GM19463 (cell line): ENCODE results near the gene SOX9.

Experiments used
- ATAC-seq: cut with Tn5 transposase; IDR thresholded peaks from one replicate; pipeline ENCODE4 v1.9.1; 2021; ENCODE audit warnings: mild to moderate bottlenecking, moderate library complexity; ENCODE audit not compliant: unreplicated experiment

SOX9 gene

DNA sequence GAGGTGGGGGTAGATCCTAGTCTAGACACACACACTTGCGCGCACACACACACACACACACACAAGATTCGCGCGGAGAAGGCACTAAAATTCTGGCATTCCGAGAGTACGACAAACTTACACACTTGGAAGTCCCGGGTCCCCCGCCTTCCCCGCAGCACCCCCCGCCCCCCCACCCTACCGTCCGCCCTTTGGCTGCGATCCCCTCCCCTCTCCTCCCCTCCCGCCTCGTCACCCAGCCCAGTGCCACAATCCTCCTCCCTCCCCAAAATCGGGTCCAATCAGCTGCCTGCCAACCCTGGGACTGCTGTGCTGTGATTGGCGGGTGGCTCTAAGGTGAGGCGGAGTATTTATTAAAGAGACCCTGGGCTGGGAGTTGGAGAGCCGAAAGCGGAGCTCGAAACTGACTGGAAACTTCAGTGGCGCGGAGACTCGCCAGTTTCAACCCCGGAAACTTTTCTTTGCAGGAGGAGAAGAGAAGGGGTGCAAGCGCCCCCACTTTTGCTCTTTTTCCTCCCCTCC lies at the start of gene SOX9:
TSS of gene SOX9 (plus strand) at position 379 of the 522 bp plus-strand sequence. CDS start 372 bp downstream, outside the sequence.
- peak; percentile 86 for ATAC-seq

DNA sequence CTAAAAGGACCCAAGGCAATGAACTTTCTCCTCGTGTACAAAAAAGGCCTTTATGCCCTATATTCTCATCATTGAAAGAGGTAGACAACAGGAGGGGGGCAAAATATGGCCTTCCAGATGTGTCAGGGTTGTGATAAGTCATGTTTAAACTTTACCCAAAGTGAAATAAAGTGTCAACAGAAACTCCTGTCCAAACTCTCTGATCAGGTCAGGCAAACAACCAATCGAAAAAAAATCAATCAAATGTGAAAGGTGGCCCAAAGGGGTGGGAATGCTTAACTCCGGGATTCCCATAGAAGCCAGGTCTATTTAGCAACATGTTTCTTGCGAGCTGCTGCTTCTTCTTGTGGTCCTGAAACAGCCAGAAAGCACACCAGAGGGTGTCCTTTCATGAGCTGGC lies 49.5 kb upstream of the SOX9 start:
- ATAC-seq, result no peak

DNA sequence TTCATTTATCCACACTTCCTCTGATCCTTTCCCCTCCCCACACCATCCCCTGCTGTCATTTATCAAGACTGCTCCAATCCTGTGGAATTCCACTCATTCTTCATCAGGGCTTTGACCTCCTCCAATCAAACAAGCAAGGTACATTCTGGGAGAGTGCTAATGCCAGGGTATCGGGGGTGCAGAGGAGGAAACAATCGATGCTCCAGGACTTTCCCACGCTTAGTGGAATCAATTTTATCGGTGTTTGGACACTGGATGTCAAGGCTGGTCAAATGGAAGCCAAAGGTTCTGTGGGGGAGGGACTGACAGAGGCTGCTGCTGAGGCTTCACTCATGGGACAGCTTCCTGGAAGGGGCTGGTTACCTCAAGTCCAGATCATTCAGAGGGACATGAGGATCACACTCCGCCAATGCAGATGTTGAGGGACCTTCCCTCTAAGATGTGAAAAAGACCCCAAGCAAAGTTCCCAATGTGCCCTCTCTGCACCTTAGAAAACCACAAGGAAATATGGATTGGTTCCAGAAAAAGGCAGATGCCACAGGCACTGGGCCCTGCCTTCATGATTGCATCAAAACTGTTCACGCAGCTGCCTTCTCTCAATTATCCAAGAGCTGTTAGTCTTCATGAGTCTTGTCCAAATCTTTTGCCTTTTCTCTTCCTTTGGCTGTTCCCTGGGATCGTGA lies 44.7 kb upstream of the SOX9 start:
- no peak for ATAC-seq

DNA sequence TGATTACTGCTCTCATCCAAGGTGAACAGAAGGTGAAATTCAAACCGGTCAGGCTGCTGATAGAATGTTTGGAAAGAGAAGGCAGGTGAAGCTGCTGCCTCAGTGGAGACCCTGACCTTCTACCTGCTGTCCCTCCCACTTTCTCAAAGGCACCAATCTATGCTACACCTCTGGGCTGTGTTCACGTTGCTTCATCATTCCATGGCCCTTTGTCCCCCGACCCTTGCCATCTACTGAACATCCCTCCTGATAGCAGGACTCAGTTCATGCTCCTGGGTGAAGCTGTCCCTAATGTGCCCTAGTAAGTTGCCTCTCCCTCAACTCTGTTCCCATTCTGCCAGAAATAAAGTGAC lies 44.2 kb upstream of the SOX9 start:
- ATAC-seq, result no peak

GRCh38 chr17:72077326-72077960 lies 43.4 kb upstream of the SOX9 start:
- ATAC-seq, result no peak

DNA sequence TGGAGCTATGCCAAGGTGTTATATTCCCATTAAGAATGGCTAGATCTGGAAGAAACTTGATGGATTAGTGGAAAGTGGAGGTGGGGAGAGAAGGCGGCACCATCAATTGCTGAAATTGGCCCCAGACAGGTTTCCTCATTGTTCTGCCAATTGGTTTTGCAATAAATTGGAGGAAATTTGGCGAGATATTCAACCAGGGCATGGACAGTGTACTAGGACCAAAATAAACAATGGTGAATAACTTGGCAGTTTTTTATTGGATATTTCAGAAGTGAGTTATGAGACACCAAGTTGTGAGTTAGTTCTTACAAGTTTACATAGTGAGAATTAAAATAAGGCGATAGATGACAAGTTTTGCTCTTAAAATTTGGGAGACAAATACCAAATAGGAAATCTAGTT lies 41.1 kb upstream of the SOX9 start:
- no peak for ATAC-seq

DNA sequence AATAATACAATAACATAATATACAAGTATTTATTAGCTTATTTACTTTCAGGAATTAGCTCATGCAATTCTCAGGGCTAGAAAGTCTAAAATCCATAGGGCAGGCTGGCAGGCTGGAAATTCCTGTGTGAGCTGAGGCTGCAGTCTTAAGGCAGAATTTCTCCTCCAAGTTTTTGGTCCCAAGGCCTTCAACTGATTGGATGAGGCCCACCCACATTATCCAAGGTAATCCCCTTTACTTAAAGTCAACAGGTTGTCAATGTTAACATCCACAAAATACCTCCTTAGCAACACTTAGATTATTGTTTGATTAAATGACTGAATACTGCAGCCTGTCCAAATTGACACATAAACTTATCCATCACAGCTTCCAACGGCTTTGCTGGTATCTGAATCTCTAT lies 32.9 kb upstream of the SOX9 start:
- no peak for ATAC-seq

- ATAC-seq, result no peak
These were observed 31.3 kb upstream of the SOX9 start for GRCh38 chr17:72089453-72089987.

GRCh38 chr17:72090108-72090507 lies 30.7 kb upstream of the SOX9 start:
- ATAC-seq, result no peak

GRCh38 chr17:72092710-72093322 lies 28.0 kb upstream of the SOX9 start:
- ATAC-seq, result no peak

DNA sequence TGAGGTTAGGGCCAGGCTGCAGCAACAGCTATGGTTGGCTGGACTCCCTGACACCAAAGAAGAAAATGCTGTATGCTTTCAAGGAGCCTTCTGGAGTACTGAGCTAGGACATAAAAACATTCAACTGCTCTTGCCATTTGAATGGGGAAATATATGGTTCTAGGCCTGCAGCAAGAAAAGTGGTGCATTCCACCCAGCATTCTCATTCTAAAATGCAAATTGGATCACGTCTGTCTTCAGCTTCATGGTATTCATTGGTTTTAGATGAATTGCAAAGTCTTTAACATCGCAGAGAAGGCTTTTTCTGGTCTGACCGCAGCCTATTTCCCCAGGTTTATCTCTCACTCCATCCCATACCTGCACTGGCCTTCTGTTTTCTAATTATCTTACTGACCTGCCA lies 27.1 kb upstream of the SOX9 start:
- no peak for ATAC-seq

- ATAC-seq, result no peak
These were observed 25.5 kb upstream of the SOX9 start for GRCh38 chr17:72095316-72095715.

DNA sequence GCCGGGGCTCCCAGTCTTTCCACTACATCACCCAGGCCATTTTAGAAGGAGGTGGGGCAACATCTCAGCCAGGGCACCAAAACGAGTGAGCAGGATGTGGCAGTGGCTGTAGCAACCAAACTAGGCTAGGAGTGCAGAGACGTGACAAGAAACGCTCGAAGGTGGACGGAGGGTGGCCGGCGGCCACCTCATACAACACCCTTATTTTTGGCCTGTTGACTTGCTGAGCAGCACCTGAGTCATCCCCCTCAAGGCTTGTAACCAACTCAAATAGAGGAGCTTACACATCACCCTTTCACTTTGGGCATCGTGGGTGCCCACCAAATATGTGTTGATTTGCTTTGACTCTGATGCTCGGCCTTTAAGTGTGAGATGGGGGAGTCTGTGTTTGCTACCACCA lies 23.7 kb upstream of the SOX9 start:
- no peak for ATAC-seq

DNA sequence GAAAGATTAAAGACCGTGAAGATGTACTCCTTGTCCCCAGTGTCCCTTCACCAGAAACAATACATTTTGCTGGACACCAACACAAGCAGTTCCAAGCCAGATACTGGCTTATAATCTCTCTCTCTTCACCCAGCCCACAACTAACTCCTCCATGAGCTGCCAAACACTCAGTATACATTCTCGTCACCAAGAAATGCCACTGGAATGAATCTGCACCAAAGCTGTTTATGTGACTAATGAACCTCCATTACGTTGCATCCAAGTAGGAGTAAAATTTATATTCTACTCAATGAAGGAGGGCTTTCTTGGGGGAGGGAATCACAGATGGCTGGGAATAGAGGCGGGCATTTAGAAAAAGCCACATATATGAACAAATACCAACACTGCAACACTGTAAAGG lies 20.9 kb upstream of the SOX9 start:
- ATAC-seq, result no peak

- no peak for ATAC-seq
These were observed 20.4 kb upstream of the SOX9 start for GRCh38 chr17:72100470-72100869.

DNA sequence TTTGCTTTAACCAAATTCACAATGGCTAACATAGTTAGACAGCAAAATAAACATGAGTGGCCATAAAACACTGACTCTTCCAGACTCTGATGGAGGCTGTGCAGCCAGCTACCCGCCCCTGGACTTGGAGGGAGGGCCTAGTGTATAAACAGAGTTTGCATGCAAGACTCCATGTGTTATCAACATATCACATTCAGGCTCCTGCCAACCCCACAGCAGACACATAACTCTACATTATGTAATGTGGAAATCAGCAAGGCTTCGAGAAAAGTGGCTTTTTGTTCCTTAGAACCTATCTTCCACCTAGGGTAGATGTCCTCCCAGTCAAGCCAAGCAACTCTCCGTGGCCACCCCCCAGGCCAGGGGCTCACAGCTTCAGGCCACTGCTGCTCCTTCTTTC lies 19.3 kb upstream of the SOX9 start:
- ATAC-seq, result no peak

DNA sequence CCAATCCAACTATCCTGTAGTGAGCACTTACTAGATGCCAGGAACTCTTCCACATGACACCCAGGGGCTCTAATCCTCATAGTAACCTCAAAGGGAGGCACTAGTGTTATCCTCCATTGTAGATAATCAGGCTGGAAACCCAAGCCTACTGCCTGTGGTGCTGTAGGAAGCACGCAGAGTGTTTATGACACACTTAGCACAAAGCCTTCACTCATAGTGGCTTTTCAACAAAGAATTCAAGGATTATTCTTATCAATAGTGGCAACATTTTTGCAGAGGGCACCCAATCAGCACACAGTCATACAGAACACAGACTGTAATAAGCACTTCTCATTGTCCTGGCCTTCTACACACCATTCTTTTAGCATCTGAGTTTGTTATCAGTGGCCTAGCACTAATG lies 18.5 kb upstream of the SOX9 start:
- ATAC-seq, result no peak

GRCh38 chr17:72104164-72104862 lies 16.5 kb upstream of the SOX9 start:
- ATAC-seq, result no peak

DNA sequence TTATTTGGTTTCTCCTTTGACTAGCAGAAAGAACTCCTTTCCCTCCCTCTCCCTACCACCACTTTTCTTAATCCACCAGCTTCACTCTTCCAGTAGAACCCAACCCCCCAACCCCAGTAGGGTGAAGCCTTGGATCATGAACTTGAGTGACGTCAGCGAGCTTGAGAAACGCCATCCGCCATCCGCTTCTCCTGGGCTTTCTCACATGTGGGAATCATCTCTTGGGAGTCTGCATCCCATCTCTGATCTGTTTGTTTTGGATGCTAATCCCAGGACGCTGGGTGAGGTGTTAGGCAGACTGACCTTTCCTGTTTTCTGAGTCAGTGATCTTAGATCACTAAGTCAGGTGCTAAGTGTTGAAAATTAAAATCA lies 16.0 kb upstream of the SOX9 start:
- ATAC-seq, result no peak

DNA sequence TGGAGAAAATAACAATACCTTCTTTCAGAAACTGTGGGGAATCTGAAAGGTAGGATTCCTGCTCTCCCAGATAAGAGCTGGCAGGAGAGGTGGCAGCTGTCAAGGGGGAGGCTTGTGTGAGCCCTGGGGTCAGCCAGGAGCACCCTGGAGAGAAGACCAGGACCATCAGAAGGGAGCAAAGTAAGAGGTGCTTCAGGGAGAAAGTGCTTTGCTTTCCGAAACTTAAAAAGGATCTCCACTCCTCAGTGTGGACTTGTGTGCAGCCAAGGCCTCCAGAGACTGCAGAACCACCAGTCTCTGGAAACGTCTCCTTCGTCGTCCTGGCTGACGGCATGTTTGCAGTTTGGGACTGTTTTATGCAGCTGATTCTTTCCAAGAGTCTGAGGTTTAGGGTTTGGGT lies 13.7 kb upstream of the SOX9 start:
- ATAC-seq, result no peak

DNA sequence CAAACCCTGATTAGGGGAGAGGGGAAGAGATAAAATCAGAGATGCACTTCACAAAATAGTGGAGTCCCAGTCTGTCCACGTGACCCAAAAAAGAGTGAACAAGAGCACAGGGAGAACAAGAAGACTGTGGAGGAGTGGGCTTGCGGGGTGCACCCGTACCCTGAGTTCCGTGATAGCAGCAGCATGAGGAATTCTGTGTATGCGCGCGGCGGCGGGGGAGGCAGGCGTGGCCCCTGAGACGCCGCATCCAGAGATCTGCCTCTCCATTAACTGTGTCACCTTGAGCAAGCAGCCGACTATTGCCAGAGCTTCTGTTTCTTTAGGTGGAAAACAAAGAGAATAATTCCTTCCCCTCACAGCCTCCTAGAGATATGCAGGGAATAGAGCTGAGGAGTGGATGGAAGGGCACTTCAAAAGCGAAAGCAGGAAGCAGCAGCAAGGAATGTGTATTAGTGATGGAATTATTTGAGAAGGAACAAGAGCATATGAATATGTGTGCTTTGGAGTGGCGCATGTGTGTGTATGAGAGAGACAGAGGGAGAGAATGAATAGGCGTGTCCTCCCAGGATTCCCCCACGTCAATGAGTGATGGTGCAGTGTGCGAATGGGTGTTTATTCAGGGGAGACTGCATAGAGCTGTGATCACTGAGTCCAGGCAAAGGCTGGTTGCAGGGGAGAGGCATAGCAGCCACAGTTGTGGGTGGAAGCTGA lies 10.4 kb upstream of the SOX9 start:
- no peak for ATAC-seq
